Type B pancreatic cell (in vitro differentiated cells): Measurements from ENCODE around the gene HSPD1. TPM values are rescaled to one million over a fixed set of nuclear protein-coding genes. Genes with fewer than 3 reads are reported as not detected.
"Not testable (repeated sequence)": the region's sequence is repeated elsewhere in the genome, so short reads cannot be mapped to it uniquely, and the experiment has no call there.

Experiments used
- DNase-seq: peaks from one replicate; pipeline ENCODE4 v3.0.0; 2021; ENCODE audit warnings: mixed read lengths; ENCODE audit not compliant: unreplicated experiment; ENCODE audit errors: extremely low spot score
- H3K27ac Mint-ChIP-seq: 2 replicates; pipeline ENCODE4 v1.8.0; 2021; ENCODE audit warnings: mild to moderate bottlenecking, mixed read lengths
- H3K27me3 Mint-ChIP-seq: 2 replicates; pipeline ENCODE4 v1.8.0; 2021; ENCODE audit warnings: mixed read lengths
- H3K36me3 Mint-ChIP-seq: 2 replicates; pipeline ENCODE4 v1.8.0; 2021; ENCODE audit warnings: mixed read lengths
- H3K4me1 Mint-ChIP-seq: one replicate; pipeline ENCODE4 v1.8.0; 2021; ENCODE audit warnings: mixed read lengths; ENCODE audit not compliant: unreplicated experiment
- H3K4me3 Mint-ChIP-seq: 2 replicates; pipeline ENCODE4 v1.8.0; 2021; ENCODE audit warnings: mild to moderate bottlenecking, mixed read lengths
- H3K9me3 Mint-ChIP-seq: 2 replicates; pipeline ENCODE4 v1.8.0; 2021; ENCODE audit warnings: mixed read lengths
- total RNA-seq: library from RNA; stranded (reverse); gene quantifications from 2 replicates; pipeline ENCODE4 v1.2.1, GENCODE V29; 2021; ENCODE audit warnings: low replicate concordance
- TF ChIP-seq, protein P1 (sequence below): fragments of 200-600 bp; sonication (generic); conservative IDR thresholded peaks from 2 replicates; pipeline ENCODE4 v1.5.0; 2021; ENCODE audit warnings: antibody characterized with exemption, mild to moderate bottlenecking

Gene HSPD1
- total RNA-seq, 1 donor from 2014 or later: 473 TPM

DNA sequence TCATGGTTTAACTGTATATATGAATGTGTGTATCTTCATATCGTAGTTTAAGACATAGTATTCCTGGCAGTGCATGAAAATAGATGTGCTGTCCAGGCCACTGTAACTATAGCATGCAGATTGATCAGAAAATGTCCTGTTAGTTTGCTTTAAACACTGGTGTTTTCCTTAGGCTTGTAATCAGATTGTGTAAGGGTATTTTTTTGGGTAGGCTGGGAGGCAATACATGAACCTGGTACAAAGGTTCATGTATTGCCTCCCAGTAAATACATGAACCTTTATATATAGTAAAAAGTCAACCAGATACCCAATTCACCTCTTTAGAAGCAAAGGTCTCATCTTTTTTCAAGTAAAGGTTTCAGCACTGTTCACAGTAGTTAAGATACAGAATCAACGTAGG, 44.7 kb downstream of the HSPD1 start:
- Mint-ChIP-seq H3K36me3 (no peaks in the 10 kb centered on the region), H3K27ac (peak overlapping the region; percentile 100), H3K27me3 (no peaks in the 10 kb centered on the region), H3K9me3 (no peaks in the 10 kb centered on the region), H3K4me3 (peak overlapping the region; percentile 100), H3K4me1 (peaks cover 15% of the 10 kb centered on the region)
- DNase-seq: no peak
- TF ChIP-seq, protein P1, sequence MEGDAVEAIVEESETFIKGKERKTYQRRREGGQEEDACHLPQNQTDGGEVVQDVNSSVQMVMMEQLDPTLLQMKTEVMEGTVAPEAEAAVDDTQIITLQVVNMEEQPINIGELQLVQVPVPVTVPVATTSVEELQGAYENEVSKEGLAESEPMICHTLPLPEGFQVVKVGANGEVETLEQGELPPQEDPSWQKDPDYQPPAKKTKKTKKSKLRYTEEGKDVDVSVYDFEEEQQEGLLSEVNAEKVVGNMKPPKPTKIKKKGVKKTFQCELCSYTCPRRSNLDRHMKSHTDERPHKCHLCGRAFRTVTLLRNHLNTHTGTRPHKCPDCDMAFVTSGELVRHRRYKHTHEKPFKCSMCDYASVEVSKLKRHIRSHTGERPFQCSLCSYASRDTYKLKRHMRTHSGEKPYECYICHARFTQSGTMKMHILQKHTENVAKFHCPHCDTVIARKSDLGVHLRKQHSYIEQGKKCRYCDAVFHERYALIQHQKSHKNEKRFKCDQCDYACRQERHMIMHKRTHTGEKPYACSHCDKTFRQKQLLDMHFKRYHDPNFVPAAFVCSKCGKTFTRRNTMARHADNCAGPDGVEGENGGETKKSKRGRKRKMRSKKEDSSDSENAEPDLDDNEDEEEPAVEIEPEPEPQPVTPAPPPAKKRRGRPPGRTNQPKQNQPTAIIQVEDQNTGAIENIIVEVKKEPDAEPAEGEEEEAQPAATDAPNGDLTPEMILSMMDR: no peak

- DNase-seq: no peak
Measured at GRCh38 chr2:197453914-197454398, 45.7 kb downstream of the HSPD1 start.

DNA sequence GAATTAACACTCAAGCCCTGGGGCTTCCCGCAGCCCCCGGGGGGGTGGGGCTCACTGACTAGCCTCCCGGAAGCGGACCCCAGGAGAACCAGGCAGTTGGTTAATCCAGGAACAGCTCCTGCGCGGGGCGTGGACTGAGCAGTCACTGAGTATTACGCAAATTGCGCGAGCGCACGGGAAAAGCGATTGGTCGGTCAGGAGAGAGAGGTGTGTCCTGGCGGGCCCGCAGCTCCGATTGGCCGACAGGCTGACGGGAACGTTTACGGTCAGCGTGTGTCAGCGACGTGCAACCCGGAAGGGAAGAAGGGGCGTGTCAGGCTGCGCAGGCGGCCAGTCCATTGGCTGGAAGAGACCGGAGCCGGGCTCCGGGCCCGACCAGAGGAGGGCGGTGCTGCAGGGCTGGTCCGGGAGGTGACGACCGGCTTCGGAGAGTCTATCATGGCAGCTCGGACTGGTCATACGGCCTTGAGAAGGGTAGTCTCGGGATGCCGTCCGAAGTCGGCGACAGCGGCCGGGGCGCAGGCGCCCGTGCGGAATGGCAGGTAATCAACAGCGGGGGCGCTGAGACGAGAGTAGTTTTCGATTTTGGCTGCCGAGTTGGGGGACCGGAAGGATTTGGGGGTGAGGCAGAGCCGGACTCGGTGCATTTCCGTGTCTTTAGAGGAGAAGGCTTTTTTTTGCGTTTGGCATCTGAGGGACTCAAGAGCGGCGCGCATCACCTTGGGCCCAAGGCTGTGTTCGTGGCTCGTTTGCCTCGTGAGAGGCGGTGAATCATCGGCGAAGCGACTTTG, 46.3 kb downstream of the HSPD1 start, which contains the start of gene COQ10B:
Gene COQ10B, plus strand, starts transcription at position 430 of the 791 bp plus-strand sequence. Its CDS starts 9 bp downstream, at position 439.
- Mint-ChIP-seq H3K4me3 (peak within 1 kb of the TSS; percentile 100), H3K9me3 (no peaks in the 10 kb centered on the region), H3K36me3 (no peaks in the 10 kb centered on the region), H3K4me1 (peaks cover 15% of the 10 kb centered on the region), H3K27me3 (no peaks in the 10 kb centered on the region), H3K27ac (peak within 1 kb of the TSS; percentile 100)
- TF ChIP-seq, protein P1: peak; percentile 27
- peak; percentile 97 for DNase-seq

More at GRCh38 chr2:197453914-197454398, 45.7 kb downstream of the HSPD1 start:
- TF ChIP-seq, protein P1: no peak
- Mint-ChIP-seq H3K4me1 (peaks cover 15% of the 10 kb centered on the region), H3K9me3 (no peaks in the 10 kb centered on the region), H3K27ac (peak overlapping the region; percentile 100), H3K36me3 (no peaks in the 10 kb centered on the region), H3K27me3 (no peaks in the 10 kb centered on the region), H3K4me3 (peak overlapping the region; percentile 100)

DNA sequence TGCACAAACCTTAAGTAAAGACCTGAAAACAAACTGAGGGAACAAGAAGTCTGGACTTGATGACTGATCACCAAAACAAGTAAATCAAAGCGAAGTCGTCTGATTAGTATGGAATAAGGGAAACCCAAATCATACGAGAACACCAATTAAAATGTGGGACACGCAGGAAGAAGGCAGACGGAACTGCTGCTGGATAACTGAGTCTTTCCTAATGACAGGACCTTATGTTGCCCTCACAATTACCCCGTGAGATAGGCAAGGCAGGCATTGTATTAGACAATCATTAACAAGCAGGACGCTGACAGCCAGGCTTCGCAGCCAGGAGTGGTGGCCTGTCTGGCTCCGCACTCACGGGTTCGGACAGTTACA, 46.9 kb downstream of the HSPD1 start:
- peak overlapping the region; percentile 100 for H3K27ac Mint-ChIP-seq
- TF ChIP-seq, protein P1: no peak

DNA sequence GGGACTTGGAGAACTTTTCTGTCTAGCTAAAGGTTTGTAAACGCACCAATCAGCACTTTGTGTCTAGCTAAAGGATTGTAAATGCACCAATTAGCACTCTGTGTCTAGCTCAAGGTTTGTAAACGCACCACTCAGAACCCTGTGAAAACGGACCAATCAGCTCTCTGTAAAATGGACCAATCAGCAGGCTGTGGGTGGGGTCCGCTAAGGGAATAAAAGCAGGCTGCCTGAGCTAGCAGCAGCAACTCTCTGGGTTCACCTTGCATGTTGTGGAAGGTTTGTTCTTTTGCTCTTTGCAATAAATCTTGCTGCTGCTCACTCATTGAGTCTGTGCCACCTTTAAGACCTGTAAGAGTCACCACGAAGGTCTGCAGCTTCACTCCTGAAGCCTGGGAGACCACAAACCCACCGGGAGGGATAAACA, 48.7 kb downstream of the HSPD1 start:
- not testable (repeated sequence) for H3K27me3 Mint-ChIP-seq, H3K36me3 Mint-ChIP-seq, DNase-seq, H3K9me3 Mint-ChIP-seq, H3K27ac Mint-ChIP-seq, H3K4me3 Mint-ChIP-seq
- peaks cover 15% of the 10 kb centered on the region for H3K4me1 Mint-ChIP-seq

More for the DNA sequence above, 46.9 kb downstream of the HSPD1 start:
- H3K4me1 Mint-ChIP-seq: peaks cover 15% of the 10 kb centered on the region
- H3K36me3 Mint-ChIP-seq: no peaks in the 10 kb centered on the region
- no peaks in the 10 kb centered on the region for H3K9me3 Mint-ChIP-seq
- peak overlapping the region; percentile 100 for H3K4me3 Mint-ChIP-seq
- no peak for DNase-seq
- no peaks in the 10 kb centered on the region for H3K27me3 Mint-ChIP-seq

- no peaks in the 10 kb centered on the region for H3K27me3 Mint-ChIP-seq
- no peaks in the 10 kb centered on the region for H3K36me3 Mint-ChIP-seq
- H3K9me3 Mint-ChIP-seq: no peaks in the 10 kb centered on the region
- H3K27ac Mint-ChIP-seq: no peak overlapping the region
- TF ChIP-seq, protein P1: no peak
- H3K4me1 Mint-ChIP-seq: peaks cover 15% of the 10 kb centered on the region
- no peak for DNase-seq
- H3K4me3 Mint-ChIP-seq: no peak overlapping the region
Measured at GRCh38 chr2:197450465-197450864, 49.2 kb downstream of the HSPD1 start.
